SKM-1 treated with dmso at 0.1 percent for 144 hours (cell line): ENCODE data around the gene BBLN.
A peak's percentile ranks its signal among the peaks of the same experiment; 100 is the strongest.

ENCODE experiments used
- DNase-seq: peaks from one replicate; lab custom pipeline; 2025; ENCODE audit not compliant: unreplicated experiment; lab: John Stamatoyannopoulos, UW

Gene BBLN

GRCh38 chr9:128144239-128145181, 15.6 kb upstream of the BBLN start:
- no peak for DNase-seq

GRCh38 chr9:128145536-128145935, 14.5 kb upstream of the BBLN start:
- no peak for DNase-seq

GRCh38 chr9:128145951-128146351, 14.1 kb upstream of the BBLN start:
- no peak for DNase-seq

GRCh38 chr9:128146591-128147120, 13.4 kb upstream of the BBLN start:
- DNase-seq, result no peak

GRCh38 chr9:128148509-128149000, 11.5 kb upstream of the BBLN start:
- no peak for DNase-seq

GRCh38 chr9:128149001-128149701, 10.9 kb upstream of the BBLN start, which contains the start of gene LCN2:
TSS of gene LCN2 (plus strand) at chr9:128149453. CDS start at chr9:128149526, 73 bp downstream.
- no peak for DNase-seq

GRCh38 chr9:128149951-128150593, 10.0 kb upstream of the BBLN start:
- no peak for DNase-seq

GRCh38 chr9:128150594-128151308, 9.3 kb upstream of the BBLN start:
- no peak for DNase-seq

GRCh38 chr9:128151309-128152132, 8.5 kb upstream of the BBLN start:
- DNase-seq, result no peak

GRCh38 chr9:128152133-128153059, 7.7 kb upstream of the BBLN start:
- DNase-seq, result no peak

- no peak for DNase-seq
Measured at GRCh38 chr9:128153060-128153946, 6.8 kb upstream of the BBLN start.

GRCh38 chr9:128153947-128154695, 5.9 kb upstream of the BBLN start:
- DNase-seq, result no peak

- no peak for DNase-seq
Measured at GRCh38 chr9:128155736-128156500, 4.1 kb upstream of the BBLN start.

GRCh38 chr9:128159522-128159783, 612 bp upstream of the BBLN start:
- peak; percentile 86 for DNase-seq

GRCh38 chr9:128160603-128160987, 530 bp downstream of the BBLN start:
- DNase-seq, result no peak

- no peak for DNase-seq
Measured at GRCh38 chr9:128161215-128161902, 1.3 kb downstream of the BBLN start.
